ENCODE measurements around the gene ASPDH.

The ASPDH gene

GRCh38 chr19:50496189-50497021 lies 17.3 kb downstream of the ASPDH start:
- DNase-seq (ENCODE audit: low spot score): no peak

GRCh38 chr19:50495020-50495531 lies 18.6 kb downstream of the ASPDH start:
- DNase-seq (ENCODE audit: low spot score): no peak

GRCh38 chr19:50494186-50495019 lies 19.3 kb downstream of the ASPDH start:
- DNase-seq (ENCODE audit: low spot score): no peak

GRCh38 chr19:50493171-50493570 lies 20.5 kb downstream of the ASPDH start:
- no peak for DNase-seq (ENCODE audit: low spot score)

- no peak for DNase-seq (ENCODE audit: low spot score)
Observed at GRCh38 chr19:50492303-50493052, 21.2 kb downstream of the ASPDH start.

GRCh38 chr19:50490991-50491472 lies 22.7 kb downstream of the ASPDH start:
- no peak for DNase-seq (ENCODE audit: low spot score)

- DNase-seq (ENCODE audit: low spot score): no peak
Observed at GRCh38 chr19:50490411-50490811, 23.3 kb downstream of the ASPDH start.

GRCh38 chr19:50489461-50490011 lies 24.2 kb downstream of the ASPDH start:
- DNase-seq (ENCODE audit: low spot score): no peak

- DNase-seq (ENCODE audit: low spot score): no peak
Observed at GRCh38 chr19:50488389-50489194, 25.1 kb downstream of the ASPDH start.

GRCh38 chr19:50486823-50487515 lies 26.7 kb downstream of the ASPDH start:
- peak; percentile 10 for DNase-seq (ENCODE audit: low spot score)

GRCh38 chr19:50485284-50485955 lies 28.3 kb downstream of the ASPDH start:
- DNase-seq (ENCODE audit: low spot score): no peak

- no peak for DNase-seq (ENCODE audit: low spot score)
Observed at GRCh38 chr19:50482916-50483315, 30.8 kb downstream of the ASPDH start.

- DNase-seq (ENCODE audit: low spot score): no peak
Observed at GRCh38 chr19:50482271-50482855, 31.4 kb downstream of the ASPDH start.

GRCh38 chr19:50481351-50482149 lies 32.2 kb downstream of the ASPDH start:
- no peak for DNase-seq (ENCODE audit: low spot score)

- DNase-seq (ENCODE audit: low spot score): no peak
Observed at GRCh38 chr19:50480281-50481111, 33.2 kb downstream of the ASPDH start.

- no peak for DNase-seq (ENCODE audit: low spot score)
Observed at GRCh38 chr19:50479761-50480251, 33.9 kb downstream of the ASPDH start.
